Ascending aorta (tissue), 2 donors: ENCODE data around the gene ANKLE1. TPM values are rescaled to one million over a fixed set of nuclear protein-coding genes. Genes with fewer than 3 reads are reported as not detected.

Experiments
- DNase-seq, 2 donors: peaks; one replicate each; pipeline ENCODE4 v3.0.0-alpha.2; 2019; ENCODE audit warnings: low spot score in 2 of 2
- H3K27ac ChIP-seq, 2 donors: fragments of 200-600 bp; sonication (generic); one replicate each; pipeline ENCODE4 v1.5.1; 2016 to 2017; ENCODE audit warnings: mild to moderate bottlenecking in 1 of 2
- H3K27me3 ChIP-seq: fragments of 200-600 bp; sonication (generic); one replicate; pipeline ENCODE4 v1.5.1; 2017
- H3K36me3 ChIP-seq, 2 donors: fragments of 200-600 bp; sonication (generic); one replicate each; pipeline ENCODE4 v1.5.1; 2016
- H3K4me1 ChIP-seq, 2 donors: fragments of 200-600 bp; sonication (generic); one replicate each; pipeline ENCODE4 v1.5.1; 2016 to 2017; ENCODE audit warnings: mild to moderate bottlenecking in 1 of 2
- H3K4me3 ChIP-seq, 2 donors: fragments of 200-600 bp; sonication (generic); one replicate each; pipeline ENCODE4 v1.5.1; 2016 to 2017; ENCODE audit warnings: mild to moderate bottlenecking in 1 of 2
- H3K9me3 ChIP-seq, 2 donors: fragments of 200-600 bp; sonication (generic); one replicate each; pipeline ENCODE4 v1.5.1; 2016
- intact Hi-C: fragments of 100-400 bp; cut with DNase I; formaldehyde crosslinking; loops from one replicate; pipeline ENCODE4 v1.15.1; 2023
- total RNA-seq: library from RNA; depleted of rRNA; stranded (reverse); fragments of >200 nt; gene quantifications from one replicate; pipeline ENCODE4 v1.1.0, GENCODE V29; 2016
- TF ChIP-seq, protein P1 (sequence below), 3 experiments: fragments of 200-600 bp in 2 of 3; fragments of 450-650 bp in 1 of 3; sonication (generic) in 2 of 3; IDR thresholded peaks; one replicate each; pipeline ENCODE4 v1.5.1; 2016 to 2019; ENCODE audit warnings: antibody characterized with exemption in 3 of 3, mild to moderate bottlenecking in 1 of 3, moderate library complexity in 1 of 3

The ANKLE1 gene
- total RNA-seq, 1 donor from 2014 or later, result not detected

DNA sequence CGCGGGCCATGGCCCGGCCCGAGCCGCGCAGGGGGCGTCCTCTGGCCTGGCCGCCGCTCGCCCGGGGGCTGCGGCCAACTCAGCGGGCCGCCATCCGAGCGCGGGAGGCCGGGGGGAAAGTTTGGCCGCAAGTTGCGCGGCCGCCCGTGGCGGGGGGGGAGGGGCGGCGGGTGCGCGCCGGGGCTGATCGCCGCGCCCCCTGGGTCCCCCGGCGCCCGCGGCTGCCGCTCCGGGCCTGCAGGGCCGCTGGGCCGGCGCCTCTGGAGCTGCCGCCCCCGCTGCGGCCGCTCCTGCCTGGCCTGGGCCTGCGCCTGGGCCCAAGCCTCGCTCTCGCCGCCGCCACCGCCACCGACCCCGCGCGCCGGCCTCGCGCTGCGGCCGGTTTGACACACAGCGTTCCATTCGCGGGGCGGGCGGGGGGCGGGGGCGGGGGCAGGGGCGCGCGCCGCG is 36.1 kb upstream of the ANKLE1 start, which contains the start of gene NR2F6:
Gene NR2F6, minus strand, starts transcription at position 385 of the 450 bp plus-strand sequence. CDS start 699 bp downstream, outside the sequence.
- Histone ChIP-seq H3K36me3 (no peaks in the 10 kb centered on the region), H3K4me3 (peak within 1 kb of the TSS; percentile 90 to 97), H3K9me3 (no peaks in the 10 kb centered on the region), H3K27ac (peak within 1 kb of the TSS; percentile 82 to 85), H3K27me3 (no peaks in the 10 kb centered on the region), H3K4me1 (peaks cover 3 to 32% of the 10 kb centered on the region in 2 donors)
- TF ChIP-seq, protein P1, sequence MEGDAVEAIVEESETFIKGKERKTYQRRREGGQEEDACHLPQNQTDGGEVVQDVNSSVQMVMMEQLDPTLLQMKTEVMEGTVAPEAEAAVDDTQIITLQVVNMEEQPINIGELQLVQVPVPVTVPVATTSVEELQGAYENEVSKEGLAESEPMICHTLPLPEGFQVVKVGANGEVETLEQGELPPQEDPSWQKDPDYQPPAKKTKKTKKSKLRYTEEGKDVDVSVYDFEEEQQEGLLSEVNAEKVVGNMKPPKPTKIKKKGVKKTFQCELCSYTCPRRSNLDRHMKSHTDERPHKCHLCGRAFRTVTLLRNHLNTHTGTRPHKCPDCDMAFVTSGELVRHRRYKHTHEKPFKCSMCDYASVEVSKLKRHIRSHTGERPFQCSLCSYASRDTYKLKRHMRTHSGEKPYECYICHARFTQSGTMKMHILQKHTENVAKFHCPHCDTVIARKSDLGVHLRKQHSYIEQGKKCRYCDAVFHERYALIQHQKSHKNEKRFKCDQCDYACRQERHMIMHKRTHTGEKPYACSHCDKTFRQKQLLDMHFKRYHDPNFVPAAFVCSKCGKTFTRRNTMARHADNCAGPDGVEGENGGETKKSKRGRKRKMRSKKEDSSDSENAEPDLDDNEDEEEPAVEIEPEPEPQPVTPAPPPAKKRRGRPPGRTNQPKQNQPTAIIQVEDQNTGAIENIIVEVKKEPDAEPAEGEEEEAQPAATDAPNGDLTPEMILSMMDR (IDR thresholded peaks at IDR 0.05), result no peak
- intact Hi-C loops, result loop anchor here (1.0 to 5.0 kb wide), 3 partner anchors 19 to 171 kb away; partner anchors contain the start of genes ABHD8, HAUS8, MYO9B and OCEL1
- no peak for DNase-seq

DNA sequence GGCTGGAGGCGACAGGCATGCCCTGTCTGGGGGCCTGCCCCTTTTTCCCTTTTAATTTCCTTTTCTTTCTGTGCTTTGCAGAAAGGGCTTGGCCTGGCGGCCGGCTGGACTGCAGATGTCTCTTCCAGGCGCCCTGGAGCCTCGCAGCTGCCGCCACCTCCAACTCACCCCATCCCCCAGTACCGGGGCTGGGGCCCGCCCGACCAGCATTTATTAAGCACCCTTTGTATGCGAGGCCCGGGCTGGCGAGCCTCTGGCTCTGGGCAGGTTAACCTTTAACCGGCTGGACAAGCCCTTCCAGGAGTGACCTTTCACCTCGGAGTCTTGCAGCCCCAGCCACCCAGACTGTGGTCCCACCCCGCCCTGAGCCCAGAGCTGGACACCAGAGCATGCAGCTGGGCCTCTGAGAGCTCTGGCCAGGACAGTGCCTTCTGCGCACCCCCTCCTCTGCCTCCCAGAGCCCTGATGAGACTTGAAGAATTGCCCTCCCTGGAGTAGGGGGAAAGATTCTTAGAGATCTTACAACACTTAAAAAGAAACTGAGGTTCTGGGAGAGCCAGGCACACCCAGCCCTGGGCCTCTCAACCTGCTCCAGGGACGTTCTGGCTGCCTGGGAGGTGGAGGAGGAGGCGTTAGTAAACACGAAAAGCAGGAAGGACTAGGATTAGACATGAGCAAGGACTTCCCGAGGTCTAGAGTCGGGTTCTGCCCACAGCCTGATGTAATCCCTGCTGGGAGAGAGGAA is 34.8 kb upstream of the ANKLE1 start:
- no peaks in the 10 kb centered on the region for H3K27me3 ChIP-seq
- peak overlapping the region; percentile 90 to 97 for H3K4me3 ChIP-seq
- DNase-seq, result no peak
- TF ChIP-seq, protein P1 (IDR thresholded peaks at IDR 0.05), result no peak
- no peaks in the 10 kb centered on the region for H3K9me3 ChIP-seq
- intact Hi-C loops, result loop anchor here (1.0 to 5.0 kb wide), 2 partner anchors 20 to 55 kb away; partner anchors contain the start of genes ABHD8 and BABAM1
- peak overlapping the region; percentile 58 to 82 for H3K27ac ChIP-seq
- peaks cover 0 to 24% of the 10 kb centered on the region in 2 donors for H3K4me1 ChIP-seq
- no peaks in the 10 kb centered on the region for H3K36me3 ChIP-seq

DNA sequence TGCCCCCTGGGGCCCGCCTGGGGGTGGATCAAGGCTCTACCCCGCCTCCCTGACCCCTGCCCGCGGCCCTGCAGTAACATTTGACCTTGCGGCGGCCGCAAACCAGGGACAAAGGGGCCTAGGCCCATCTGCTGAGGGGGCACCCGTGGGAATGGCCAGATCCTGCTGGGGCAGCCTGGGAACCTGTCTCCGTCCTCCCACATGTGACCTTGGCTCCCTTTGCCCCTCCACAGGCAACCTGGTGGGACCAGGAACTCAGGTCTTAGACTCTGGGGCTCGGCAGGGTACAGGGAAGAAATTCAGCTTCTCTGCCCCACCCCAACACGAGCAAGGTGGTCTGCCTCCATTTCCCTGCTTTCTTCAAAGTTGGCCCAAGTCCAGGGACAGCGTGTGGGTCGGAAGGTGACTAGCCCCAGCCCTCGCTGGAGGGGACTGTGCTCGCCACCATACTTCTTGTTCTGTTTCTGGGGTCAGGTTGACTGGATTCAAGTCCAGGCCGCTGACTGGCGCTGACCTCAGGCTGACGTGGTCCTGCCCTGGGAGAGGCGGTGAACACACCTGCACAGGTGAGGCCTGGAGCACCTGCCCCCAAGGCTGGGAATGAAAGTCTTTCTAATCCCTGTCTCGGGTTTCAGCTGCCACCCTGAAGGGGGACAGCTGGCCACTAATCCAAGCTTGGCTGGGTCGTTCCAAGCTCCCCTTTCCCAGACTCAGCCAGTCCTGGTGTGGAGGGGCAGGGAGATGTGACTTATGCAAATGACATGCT is 33.5 kb upstream of the ANKLE1 start:
- Histone ChIP-seq H3K27ac (no peak overlapping the region), H3K36me3 (no peaks in the 10 kb centered on the region), H3K4me1 (peaks cover 0 to 11% of the 10 kb centered on the region in 2 donors), H3K27me3 (no peaks in the 10 kb centered on the region), H3K9me3 (no peaks in the 10 kb centered on the region), H3K4me3 (no peak overlapping the region)
- intact Hi-C loops, result loop anchor here (5.0 kb wide), 1 partner anchor 54 kb away; the partner anchor contains the start of gene ABHD8
- TF ChIP-seq, protein P1 (IDR thresholded peaks at IDR 0.05), result no peak
- DNase-seq, result no peak

DNA sequence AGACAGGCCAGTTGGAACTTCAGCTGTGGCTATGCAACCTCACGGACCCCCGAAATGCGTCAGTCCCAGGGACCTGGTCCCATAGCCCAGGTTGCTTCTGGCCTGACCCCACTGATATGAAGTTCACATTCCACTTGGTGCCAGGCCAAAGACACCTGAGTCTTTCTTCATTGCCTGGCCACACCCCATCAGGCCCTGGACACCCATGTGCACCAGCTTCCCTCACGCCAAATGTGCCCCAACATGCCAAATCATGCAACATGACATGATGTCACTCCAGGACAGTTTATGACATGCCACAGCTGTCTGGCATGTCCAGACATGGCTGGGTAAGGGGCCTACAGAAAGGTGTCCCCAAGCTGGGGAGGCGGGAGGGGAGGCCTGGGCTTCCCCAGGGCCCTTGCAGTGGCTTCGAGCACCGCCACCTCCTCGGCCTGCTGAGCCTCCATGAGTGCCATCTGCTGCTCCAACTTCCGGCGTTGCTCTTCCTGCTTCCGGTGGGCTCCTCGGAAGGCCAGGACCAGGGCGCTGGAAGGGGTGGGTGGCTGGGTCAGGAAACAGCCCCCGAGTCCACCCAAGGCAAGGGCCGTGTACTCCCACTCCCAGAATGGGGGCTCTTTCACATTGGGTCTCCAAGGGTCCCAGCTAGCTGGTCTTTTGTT is 31.7 kb upstream of the ANKLE1 start:
- H3K27ac ChIP-seq, result no peak overlapping the region
- H3K4me1 ChIP-seq, result peaks cover 0 to 6% of the 10 kb centered on the region in 2 donors
- H3K4me3 ChIP-seq, result no peak overlapping the region
- DNase-seq, result no peak
- TF ChIP-seq, protein P1 (IDR thresholded peaks at IDR 0.05), result no peak
- H3K36me3 ChIP-seq, result no peaks in the 10 kb centered on the region
- intact Hi-C loops, result loop anchor here (5.0 kb wide), 1 partner anchor 52 kb away; the partner anchor contains the start of gene ABHD8
- no peaks in the 10 kb centered on the region for H3K27me3 ChIP-seq
- H3K9me3 ChIP-seq, result no peaks in the 10 kb centered on the region

DNA sequence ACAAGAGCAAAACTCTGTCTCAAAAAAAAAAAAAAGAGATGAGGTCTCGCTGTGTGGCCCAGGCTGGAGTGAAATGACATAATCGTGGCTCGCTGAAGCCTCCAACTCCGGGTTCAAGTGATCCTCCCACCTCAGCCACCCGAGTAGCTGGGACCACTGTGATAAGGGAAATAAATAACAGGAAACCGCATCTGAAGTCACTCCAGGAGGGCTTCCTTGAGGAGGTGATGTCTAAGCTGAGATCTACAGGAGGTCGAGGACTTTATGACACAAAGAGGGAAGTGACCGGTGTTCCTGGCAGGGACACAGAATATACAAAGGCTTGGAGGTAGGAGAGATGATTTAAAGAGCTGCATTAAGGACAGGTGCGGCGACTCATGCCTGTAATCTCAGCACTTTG is 27.1 kb upstream of the ANKLE1 start:
- intact Hi-C loops, result no loop called here

More for the DNA sequence above, 27.1 kb upstream of the ANKLE1 start:
- Histone ChIP-seq H3K36me3 (no peaks in the 10 kb centered on the region), H3K9me3 (no peaks in the 10 kb centered on the region), H3K4me3 (no peak overlapping the region), H3K27ac (no peak overlapping the region), H3K4me1 (no peaks in the 10 kb centered on the region), H3K27me3 (no peaks in the 10 kb centered on the region)
- no peak for DNase-seq
- TF ChIP-seq, protein P1 (IDR thresholded peaks at IDR 0.05), result no peak
